ENCODE results near the gene LRRK1. TPM values are rescaled to one million over a fixed set of nuclear protein-coding genes. Genes with fewer than 3 reads are reported as not detected.

The LRRK1 gene
- total and polyA plus RNA-seq, 2 of the 13 experiments (the other 11 are each of a cell fraction or from before 2014, with no cell fraction given), result 0.13 to 1.2 TPM

DNA sequence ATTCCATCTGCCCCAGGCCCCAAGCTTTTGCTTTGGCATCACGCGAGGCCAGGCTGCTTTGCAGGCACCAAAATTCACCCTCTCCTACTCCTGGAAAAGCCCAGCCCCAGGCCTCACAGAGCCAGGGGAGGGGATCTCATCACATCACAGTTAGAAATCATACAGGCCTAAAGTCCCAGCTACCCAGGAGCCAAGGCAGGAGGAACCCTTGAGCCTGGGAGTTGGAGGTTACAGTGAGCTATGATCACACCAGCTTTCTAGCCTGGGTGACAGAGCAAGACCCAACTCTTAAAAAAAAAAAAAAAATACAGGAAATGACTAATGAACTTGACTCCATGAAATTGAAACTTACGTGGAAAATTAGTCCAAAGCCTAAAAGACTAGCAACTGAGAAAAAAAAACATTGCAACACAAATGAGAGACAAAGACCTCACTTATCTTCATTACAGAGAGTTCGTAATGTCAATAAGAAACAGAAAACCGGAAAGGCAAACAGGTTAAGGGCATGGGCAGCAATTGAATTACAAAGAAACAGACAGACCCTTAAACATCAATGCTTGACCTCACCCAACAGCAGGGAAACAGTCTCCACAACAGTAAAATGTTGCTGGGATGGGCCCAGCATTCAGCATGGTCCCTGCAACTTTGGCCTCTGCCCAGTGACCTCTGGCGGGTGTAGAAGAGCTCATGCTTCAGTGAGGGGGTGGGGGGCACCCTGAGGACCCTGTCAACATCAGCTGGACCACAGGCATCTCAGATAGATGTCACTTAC is 151.5 kb downstream of the LRRK1 start (continued):
- TF ChIP-seq, protein P1, sequence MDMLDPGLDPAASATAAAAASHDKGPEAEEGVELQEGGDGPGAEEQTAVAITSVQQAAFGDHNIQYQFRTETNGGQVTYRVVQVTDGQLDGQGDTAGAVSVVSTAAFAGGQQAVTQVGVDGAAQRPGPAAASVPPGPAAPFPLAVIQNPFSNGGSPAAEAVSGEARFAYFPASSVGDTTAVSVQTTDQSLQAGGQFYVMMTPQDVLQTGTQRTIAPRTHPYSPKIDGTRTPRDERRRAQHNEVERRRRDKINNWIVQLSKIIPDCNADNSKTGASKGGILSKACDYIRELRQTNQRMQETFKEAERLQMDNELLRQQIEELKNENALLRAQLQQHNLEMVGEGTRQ (IDR thresholded peaks at IDR 0.05; ENCODE audit: low read depth, low read length), result no peak
- TF ChIP-seq, protein P1 (CRISPR knock-in tag; IDR thresholded peaks at IDR 0.05; ENCODE audit: borderline replicate concordance), result no peak
- no peak for TF ChIP-seq HOXA7 (CRISPR knock-in tag; IDR thresholded peaks at IDR 0.05)
- TF ChIP-seq HDAC1 (CRISPR knock-in tag; IDR thresholded peaks at IDR 0.05), result peak; percentile 95
- no peak for TF ChIP-seq NFRKB (IDR thresholded peaks at IDR 0.05)
- TF ChIP-seq, protein P2, sequence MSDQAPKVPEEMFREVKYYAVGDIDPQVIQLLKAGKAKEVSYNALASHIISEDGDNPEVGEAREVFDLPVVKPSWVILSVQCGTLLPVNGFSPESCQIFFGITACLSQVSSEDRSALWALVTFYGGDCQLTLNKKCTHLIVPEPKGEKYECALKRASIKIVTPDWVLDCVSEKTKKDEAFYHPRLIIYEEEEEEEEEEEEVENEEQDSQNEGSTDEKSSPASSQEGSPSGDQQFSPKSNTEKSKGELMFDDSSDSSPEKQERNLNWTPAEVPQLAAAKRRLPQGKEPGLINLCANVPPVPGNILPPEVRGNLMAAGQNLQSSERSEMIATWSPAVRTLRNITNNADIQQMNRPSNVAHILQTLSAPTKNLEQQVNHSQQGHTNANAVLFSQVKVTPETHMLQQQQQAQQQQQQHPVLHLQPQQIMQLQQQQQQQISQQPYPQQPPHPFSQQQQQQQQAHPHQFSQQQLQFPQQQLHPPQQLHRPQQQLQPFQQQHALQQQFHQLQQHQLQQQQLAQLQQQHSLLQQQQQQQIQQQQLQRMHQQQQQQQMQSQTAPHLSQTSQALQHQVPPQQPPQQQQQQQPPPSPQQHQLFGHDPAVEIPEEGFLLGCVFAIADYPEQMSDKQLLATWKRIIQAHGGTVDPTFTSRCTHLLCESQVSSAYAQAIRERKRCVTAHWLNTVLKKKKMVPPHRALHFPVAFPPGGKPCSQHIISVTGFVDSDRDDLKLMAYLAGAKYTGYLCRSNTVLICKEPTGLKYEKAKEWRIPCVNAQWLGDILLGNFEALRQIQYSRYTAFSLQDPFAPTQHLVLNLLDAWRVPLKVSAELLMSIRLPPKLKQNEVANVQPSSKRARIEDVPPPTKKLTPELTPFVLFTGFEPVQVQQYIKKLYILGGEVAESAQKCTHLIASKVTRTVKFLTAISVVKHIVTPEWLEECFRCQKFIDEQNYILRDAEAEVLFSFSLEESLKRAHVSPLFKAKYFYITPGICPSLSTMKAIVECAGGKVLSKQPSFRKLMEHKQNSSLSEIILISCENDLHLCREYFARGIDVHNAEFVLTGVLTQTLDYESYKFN (CRISPR knock-in tag; conservative IDR thresholded peaks at IDR 0.05), result peak; percentile 97
- TF ChIP-seq ZNF484 (CRISPR knock-in tag; IDR thresholded peaks at IDR 0.05; ENCODE audit: borderline replicate concordance, low read depth), result no peak
- TF ChIP-seq, protein P3, sequence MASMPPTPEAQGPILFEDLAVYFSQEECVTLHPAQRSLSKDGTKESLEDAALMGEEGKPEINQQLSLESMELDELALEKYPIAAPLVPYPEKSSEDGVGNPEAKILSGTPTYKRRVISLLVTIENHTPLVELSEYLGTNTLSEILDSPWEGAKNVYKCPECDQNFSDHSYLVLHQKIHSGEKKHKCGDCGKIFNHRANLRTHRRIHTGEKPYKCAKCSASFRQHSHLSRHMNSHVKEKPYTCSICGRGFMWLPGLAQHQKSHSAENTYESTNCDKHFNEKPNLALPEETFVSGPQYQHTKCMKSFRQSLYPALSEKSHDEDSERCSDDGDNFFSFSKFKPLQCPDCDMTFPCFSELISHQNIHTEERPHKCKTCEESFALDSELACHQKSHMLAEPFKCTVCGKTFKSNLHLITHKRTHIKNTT (CRISPR knock-in tag; IDR thresholded peaks at IDR 0.05), result no peak
- TF ChIP-seq EZH2 (conservative IDR thresholded peaks at IDR 0.05; ENCODE audit: low read depth, low read length), result no peak
- TF ChIP-seq, protein P4, sequence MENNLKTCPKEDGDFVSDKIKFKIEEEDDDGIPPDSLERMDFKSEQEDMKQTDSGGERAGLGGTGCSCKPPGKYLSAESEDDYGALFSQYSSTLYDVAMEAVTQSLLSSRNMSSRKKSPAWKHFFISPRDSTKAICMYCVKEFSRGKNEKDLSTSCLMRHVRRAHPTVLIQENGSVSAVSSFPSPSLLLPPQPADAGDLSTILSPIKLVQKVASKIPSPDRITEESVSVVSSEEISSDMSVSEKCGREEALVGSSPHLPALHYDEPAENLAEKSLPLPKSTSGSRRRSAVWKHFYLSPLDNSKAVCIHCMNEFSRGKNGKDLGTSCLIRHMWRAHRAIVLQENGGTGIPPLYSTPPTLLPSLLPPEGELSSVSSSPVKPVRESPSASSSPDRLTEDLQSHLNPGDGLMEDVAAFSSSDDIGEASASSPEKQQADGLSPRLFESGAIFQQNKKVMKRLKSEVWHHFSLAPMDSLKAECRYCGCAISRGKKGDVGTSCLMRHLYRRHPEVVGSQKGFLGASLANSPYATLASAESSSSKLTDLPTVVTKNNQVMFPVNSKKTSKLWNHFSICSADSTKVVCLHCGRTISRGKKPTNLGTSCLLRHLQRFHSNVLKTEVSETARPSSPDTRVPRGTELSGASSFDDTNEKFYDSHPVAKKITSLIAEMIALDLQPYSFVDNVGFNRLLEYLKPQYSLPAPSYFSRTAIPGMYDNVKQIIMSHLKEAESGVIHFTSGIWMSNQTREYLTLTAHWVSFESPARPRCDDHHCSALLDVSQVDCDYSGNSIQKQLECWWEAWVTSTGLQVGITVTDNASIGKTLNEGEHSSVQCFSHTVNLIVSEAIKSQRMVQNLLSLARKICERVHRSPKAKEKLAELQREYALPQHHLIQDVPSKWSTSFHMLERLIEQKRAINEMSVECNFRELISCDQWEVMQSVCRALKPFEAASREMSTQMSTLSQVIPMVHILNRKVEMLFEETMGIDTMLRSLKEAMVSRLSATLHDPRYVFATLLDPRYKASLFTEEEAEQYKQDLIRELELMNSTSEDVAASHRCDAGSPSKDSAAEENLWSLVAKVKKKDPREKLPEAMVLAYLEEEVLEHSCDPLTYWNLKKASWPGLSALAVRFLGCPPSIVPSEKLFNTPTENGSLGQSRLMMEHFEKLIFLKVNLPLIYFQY (CRISPR knock-in tag; IDR thresholded peaks at IDR 0.05; ENCODE audit: borderline replicate concordance), result no peak
- no peak for TF ChIP-seq ATRX (CRISPR knock-in tag; IDR thresholded peaks at IDR 0.05; ENCODE audit: borderline replicate concordance)
- TF ChIP-seq KAT8 (CRISPR knock-in tag; IDR thresholded peaks at IDR 0.05), result peak; percentile 85
- no peak for TF ChIP-seq ZFYVE20 (CRISPR knock-in tag; IDR thresholded peaks at IDR 0.05; ENCODE audit: borderline replicate concordance, low read depth)
- TF ChIP-seq RORA (CRISPR knock-in tag; IDR thresholded peaks at IDR 0.05), result no peak
- TF ChIP-seq, protein P5, sequence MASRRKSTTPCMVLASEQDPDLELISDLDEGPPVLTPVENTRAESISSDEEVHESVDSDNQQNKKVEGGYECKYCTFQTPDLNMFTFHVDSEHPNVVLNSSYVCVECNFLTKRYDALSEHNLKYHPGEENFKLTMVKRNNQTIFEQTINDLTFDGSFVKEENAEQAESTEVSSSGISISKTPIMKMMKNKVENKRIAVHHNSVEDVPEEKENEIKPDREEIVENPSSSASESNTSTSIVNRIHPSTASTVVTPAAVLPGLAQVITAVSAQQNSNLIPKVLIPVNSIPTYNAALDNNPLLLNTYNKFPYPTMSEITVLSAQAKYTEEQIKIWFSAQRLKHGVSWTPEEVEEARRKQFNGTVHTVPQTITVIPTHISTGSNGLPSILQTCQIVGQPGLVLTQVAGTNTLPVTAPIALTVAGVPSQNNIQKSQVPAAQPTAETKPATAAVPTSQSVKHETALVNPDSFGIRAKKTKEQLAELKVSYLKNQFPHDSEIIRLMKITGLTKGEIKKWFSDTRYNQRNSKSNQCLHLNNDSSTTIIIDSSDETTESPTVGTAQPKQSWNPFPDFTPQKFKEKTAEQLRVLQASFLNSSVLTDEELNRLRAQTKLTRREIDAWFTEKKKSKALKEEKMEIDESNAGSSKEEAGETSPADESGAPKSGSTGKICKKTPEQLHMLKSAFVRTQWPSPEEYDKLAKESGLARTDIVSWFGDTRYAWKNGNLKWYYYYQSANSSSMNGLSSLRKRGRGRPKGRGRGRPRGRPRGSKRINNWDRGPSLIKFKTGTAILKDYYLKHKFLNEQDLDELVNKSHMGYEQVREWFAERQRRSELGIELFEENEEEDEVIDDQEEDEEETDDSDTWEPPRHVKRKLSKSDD (CRISPR knock-in tag; IDR thresholded peaks at IDR 0.05; ENCODE audit: low read depth), result no peak
